Activated CD8-positive, alpha-beta T cell treated with anti-CD3 and anti-CD28 coated beads, Interleukin-2, amount 10 ng/mL, durations not matched to agents 7 days and 5 days (primary cell): ENCODE measurements around the gene TRPM1. TPM values are rescaled to one million over a fixed set of nuclear protein-coding genes. Genes with fewer than 3 reads are reported as not detected.
"Not testable (repeated sequence)": the region's sequence is repeated elsewhere in the genome, so short reads cannot be mapped to it uniquely, and the experiment has no call there.

Source experiments
- ATAC-seq: fragments of 150-1000 bp; cut with Tn5 transposase; one replicate; pipeline ENCODE4 v1.10.0; 2021; ENCODE audit warnings: moderate library complexity
- CTCF ChIA-PET: fragments of 350-600 bp; sonication (Branson Sonifier 250); formaldehyde crosslinking; loops from one replicate; lab custom pipeline; 2021; ENCODE audit warnings: antibody characterized with exemption; lab: Charles Lee
- POLR2A ChIA-PET: fragments of 350-600 bp; sonication (Branson Sonifier 250); formaldehyde crosslinking; loops from one replicate; lab custom pipeline; 2021; ENCODE audit warnings: antibody characterized with exemption; lab: Charles Lee
- DNase-seq: peaks from one replicate; pipeline ENCODE4 v3.0.0-alpha.2; 2020
- H3K27ac Mint-ChIP-seq: one replicate; pipeline ENCODE4 v1.8.0; 2021; ENCODE audit warnings: mild to moderate bottlenecking, mixed read lengths
- H3K27me3 Mint-ChIP-seq: one replicate; pipeline ENCODE4 v1.8.0; 2021; ENCODE audit warnings: low read depth, mixed read lengths
- H3K36me3 Mint-ChIP-seq: one replicate; pipeline ENCODE4 v1.8.0; 2021; ENCODE audit warnings: low read depth, mixed read lengths
- H3K4me1 Mint-ChIP-seq: one replicate; pipeline ENCODE4 v1.8.0; 2021; ENCODE audit warnings: low read depth, mixed read lengths
- H3K4me3 Mint-ChIP-seq: one replicate; pipeline ENCODE4 v1.8.0; 2021; ENCODE audit warnings: mild to moderate bottlenecking, mixed read lengths
- H3K9me3 Mint-ChIP-seq: one replicate; pipeline ENCODE4 v1.8.0; 2022; ENCODE audit warnings: mixed read lengths; ENCODE audit not compliant: insufficient read depth
- total RNA-seq, 2 experiments: library from RNA; stranded (reverse); gene quantifications; one replicate each; pipeline ENCODE4 v1.2.3, GENCODE V29; 2021

TRPM1 gene
- total RNA-seq, 2 experiments from 2014 or later: not detected

DNA sequence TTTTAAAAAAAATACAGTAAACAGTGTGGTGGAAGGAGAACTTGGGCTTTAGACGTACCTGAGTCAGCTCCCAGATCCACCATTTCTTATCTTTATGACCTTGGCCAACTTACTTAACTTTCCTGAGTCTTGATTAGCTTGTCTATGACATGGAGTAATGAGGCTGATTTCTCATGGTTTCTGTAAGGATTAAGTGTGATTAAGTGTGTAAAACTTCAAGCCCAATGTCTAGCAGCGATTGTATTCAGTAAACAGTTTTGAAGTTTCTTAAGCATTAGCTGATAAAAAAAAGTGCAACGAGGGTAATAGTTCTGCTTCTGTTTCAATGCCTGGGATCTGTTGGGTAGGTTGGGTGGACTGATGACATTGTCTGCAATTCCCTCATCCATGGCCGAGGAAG is 10.8 kb downstream of the TRPM1 start:
- POLR2A ChIA-PET: no interaction called here
- Mint-ChIP-seq H3K27me3 (peaks cover 10% of the 10 kb centered on the region), H3K4me1 (no peaks in the 10 kb centered on the region), H3K27ac (no peak overlapping the region), H3K4me3 (no peak overlapping the region), H3K36me3 (no peaks in the 10 kb centered on the region), H3K9me3 (no peaks in the 10 kb centered on the region)
- ATAC-seq: no peak
- DNase-seq: no peak
- CTCF ChIA-PET: interaction anchor here (0.8 kb wide), 1 partner anchor 195 kb away, joined by 3 read pairs; no protein-coding TSS in a partner anchor

- ChIA-PET CTCF (interaction anchor here (0.8 to 3.0 kb wide), 2 partner anchors 10 to 40 kb away, joined by 4 to 9 read pairs; no protein-coding TSS in a partner anchor), POLR2A (no interaction called here)
These were observed 12.0 kb downstream of the TRPM1 start for GRCh38 chr15:31089368-31090047.

DNA sequence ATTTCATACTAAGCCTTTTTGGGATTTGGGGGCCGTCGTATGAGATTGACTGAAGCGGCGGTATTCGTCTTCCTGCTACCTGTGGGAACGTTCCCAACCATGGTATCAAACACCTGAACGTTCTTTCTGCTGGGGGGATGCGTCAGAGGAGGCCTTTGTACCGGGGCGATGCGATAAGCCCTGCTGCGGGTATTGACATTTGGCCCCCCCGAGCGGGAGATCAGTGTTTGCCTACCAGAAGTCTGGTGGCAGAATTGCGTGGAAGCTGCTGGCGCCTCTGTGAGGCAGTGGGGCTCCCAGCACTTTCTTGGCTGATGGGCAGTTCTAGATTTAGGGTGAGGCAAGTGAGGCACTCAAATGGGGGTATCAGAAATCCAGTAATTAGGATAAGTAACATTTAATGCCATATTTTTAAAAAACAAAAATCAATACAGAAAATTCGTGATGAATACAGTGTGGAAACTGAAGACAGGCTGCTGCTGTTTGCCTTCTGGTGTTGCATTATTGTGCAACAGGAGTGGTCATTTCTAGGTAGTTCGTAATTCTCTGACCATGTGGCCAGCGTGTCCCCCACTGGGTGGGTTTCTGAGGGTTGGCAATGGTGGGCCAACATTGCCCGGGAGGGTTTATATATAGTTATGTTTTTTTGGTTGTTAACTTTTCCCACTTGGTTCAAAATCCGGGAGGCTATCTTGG is 12.7 kb downstream of the TRPM1 start:
- Mint-ChIP-seq H3K27ac (no peak overlapping the region), H3K27me3 (peaks cover 11% of the 10 kb centered on the region), H3K36me3 (no peaks in the 10 kb centered on the region), H3K4me3 (no peak overlapping the region), H3K4me1 (no peaks in the 10 kb centered on the region), H3K9me3 (no peaks in the 10 kb centered on the region)
- no peak for DNase-seq
- ChIA-PET POLR2A (no interaction called here), CTCF (interaction anchor here (3.0 kb wide), 1 partner anchor 41 kb away, joined by 9 read pairs; no protein-coding TSS in a partner anchor)
- no peak for ATAC-seq

More at GRCh38 chr15:31089368-31090047, 12.0 kb downstream of the TRPM1 start:
- no peak for ATAC-seq
- H3K4me1 Mint-ChIP-seq: no peaks in the 10 kb centered on the region
- no peak overlapping the region for H3K4me3 Mint-ChIP-seq
- H3K9me3 Mint-ChIP-seq: no peaks in the 10 kb centered on the region
- no peak overlapping the region for H3K27ac Mint-ChIP-seq
- H3K36me3 Mint-ChIP-seq: no peaks in the 10 kb centered on the region
- DNase-seq: no peak
- peaks cover 14% of the 10 kb centered on the region for H3K27me3 Mint-ChIP-seq

- H3K4me1 Mint-ChIP-seq, H3K9me3 Mint-ChIP-seq, ATAC-seq, H3K36me3 Mint-ChIP-seq, H3K27ac Mint-ChIP-seq, H3K27me3 Mint-ChIP-seq, H3K4me3 Mint-ChIP-seq, POLR2A ChIA-PET, DNase-seq: not testable (repeated sequence)
- CTCF ChIA-PET: interaction anchor here (3.0 kb wide), 1 partner anchor 41 kb away, joined by 9 read pairs; no protein-coding TSS in a partner anchor
These were observed 13.5 kb downstream of the TRPM1 start for GRCh38 chr15:31088041-31088440.

DNA sequence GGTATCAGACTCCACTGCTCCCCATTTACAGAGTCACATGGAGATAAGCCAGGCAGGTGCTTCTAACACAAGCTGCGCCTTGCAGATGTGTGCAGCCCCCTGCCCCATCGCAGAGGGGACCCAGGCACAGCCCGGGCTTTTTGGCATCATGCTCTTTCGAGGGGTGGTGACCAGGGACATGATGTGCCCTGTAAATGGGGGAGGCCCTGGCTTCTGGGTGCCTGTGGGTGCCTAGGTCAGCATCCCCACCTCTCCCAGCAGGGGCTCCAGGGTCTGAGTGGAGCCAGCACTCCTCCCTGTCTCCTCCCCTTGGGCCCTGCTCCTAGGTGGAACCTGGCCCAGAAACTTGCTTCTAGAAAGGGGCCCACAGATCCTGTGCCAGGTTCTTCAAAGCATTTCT is 15.2 kb downstream of the TRPM1 start:
- ATAC-seq: no peak
- no peak for DNase-seq
- CTCF ChIA-PET: no interaction called here

GRCh38 chr15:31085359-31085758 is 16.2 kb downstream of the TRPM1 start:
- H3K4me3 Mint-ChIP-seq: no peak overlapping the region
- ATAC-seq (no peak), DNase-seq (no peak)
- ChIA-PET CTCF (no interaction called here), POLR2A (no interaction called here)
- peaks cover 14% of the 10 kb centered on the region for H3K4me1 Mint-ChIP-seq
- H3K9me3 Mint-ChIP-seq: no peaks in the 10 kb centered on the region
- H3K27ac Mint-ChIP-seq: no peak overlapping the region
- H3K36me3 Mint-ChIP-seq: no peaks in the 10 kb centered on the region
- peaks cover 10% of the 10 kb centered on the region for H3K27me3 Mint-ChIP-seq

More for the DNA sequence above, 15.2 kb downstream of the TRPM1 start:
- Mint-ChIP-seq H3K36me3 (no peaks in the 10 kb centered on the region), H3K9me3 (no peaks in the 10 kb centered on the region), H3K27ac (no peak overlapping the region), H3K4me3 (no peak overlapping the region), H3K27me3 (peaks cover 10% of the 10 kb centered on the region), H3K4me1 (peaks cover 12% of the 10 kb centered on the region)
- POLR2A ChIA-PET: no interaction called here

- no peak for ATAC-seq
- ChIA-PET CTCF (no interaction called here), POLR2A (interaction anchor here (0.6 kb wide), 1 partner anchor 131 kb away, joined by 3 read pairs; no protein-coding TSS in a partner anchor)
These were observed 17.3 kb downstream of the TRPM1 start for GRCh38 chr15:31084176-31084575.

GRCh38 chr15:31083370-31083780 is 18.1 kb downstream of the TRPM1 start:
- CTCF ChIA-PET: interaction anchor here (1.6 kb wide), 1 partner anchor 45 kb away, joined by 8 read pairs; no protein-coding TSS in a partner anchor
- Mint-ChIP-seq H3K4me3 (no peak overlapping the region), H3K27ac (no peak overlapping the region), H3K27me3 (peaks cover 13% of the 10 kb centered on the region), H3K9me3 (no peaks in the 10 kb centered on the region), H3K4me1 (peaks cover 17% of the 10 kb centered on the region), H3K36me3 (no peaks in the 10 kb centered on the region)
- POLR2A ChIA-PET: no interaction called here
- DNase-seq (no peak), ATAC-seq (no peak)

More at GRCh38 chr15:31084176-31084575, 17.3 kb downstream of the TRPM1 start:
- Mint-ChIP-seq H3K4me3 (no peak overlapping the region), H3K4me1 (peaks cover 17% of the 10 kb centered on the region), H3K27ac (no peak overlapping the region), H3K9me3 (no peaks in the 10 kb centered on the region), H3K27me3 (peaks cover 13% of the 10 kb centered on the region), H3K36me3 (no peaks in the 10 kb centered on the region)
- DNase-seq: no peak

- POLR2A ChIA-PET: no interaction called here
- no peak overlapping the region for H3K4me3 Mint-ChIP-seq
- no peak overlapping the region for H3K27ac Mint-ChIP-seq
These were observed 18.7 kb downstream of the TRPM1 start for GRCh38 chr15:31082771-31083369.

GRCh38 chr15:31081588-31082250 is 19.8 kb downstream of the TRPM1 start:
- POLR2A ChIA-PET: no interaction called here
- Mint-ChIP-seq H3K4me1 (peaks cover 17% of the 10 kb centered on the region), H3K27ac (no peak overlapping the region), H3K27me3 (peaks cover 20% of the 10 kb centered on the region), H3K9me3 (no peaks in the 10 kb centered on the region), H3K4me3 (no peak overlapping the region), H3K36me3 (no peaks in the 10 kb centered on the region)
- no peak for ATAC-seq
- CTCF ChIA-PET: interaction anchor here (1.6 kb wide), 1 partner anchor 46 kb away, joined by 8 read pairs; no protein-coding TSS in a partner anchor
- no peak for DNase-seq

More at GRCh38 chr15:31082771-31083369, 18.7 kb downstream of the TRPM1 start:
- H3K27me3 Mint-ChIP-seq: peaks cover 13% of the 10 kb centered on the region
- DNase-seq (no peak), ATAC-seq (no peak)
- H3K9me3 Mint-ChIP-seq: no peaks in the 10 kb centered on the region
- H3K36me3 Mint-ChIP-seq: no peaks in the 10 kb centered on the region
- peaks cover 17% of the 10 kb centered on the region for H3K4me1 Mint-ChIP-seq
- CTCF ChIA-PET: interaction anchor here (1.6 kb wide), 1 partner anchor 45 kb away, joined by 8 read pairs; no protein-coding TSS in a partner anchor

- Mint-ChIP-seq H3K4me1 (peaks cover 17% of the 10 kb centered on the region), H3K27ac (no peak overlapping the region), H3K9me3 (no peaks in the 10 kb centered on the region), H3K4me3 (peak overlapping the region; percentile 47), H3K36me3 (no peaks in the 10 kb centered on the region), H3K27me3 (peaks cover 21% of the 10 kb centered on the region)
- POLR2A ChIA-PET: no interaction called here
- ATAC-seq (no peak), DNase-seq (no peak)
- CTCF ChIA-PET: no interaction called here
These were observed 20.5 kb downstream of the TRPM1 start for GRCh38 chr15:31081056-31081455.
